ENCODE measurements around the gene DUSP10.

DUSP10 gene

GRCh38 chr1:221776495-221777301 is 34.8 kb upstream of the DUSP10 start:
- no peak for TF ChIP-seq CTCF (conservative IDR thresholded peaks at IDR 0.05; ENCODE audit: low read length)
- H3K4me3 ChIP-seq (ENCODE audit: low read length): no peak overlapping the region
- no peak for DNase-seq (ENCODE audit: low read depth)

DNA sequence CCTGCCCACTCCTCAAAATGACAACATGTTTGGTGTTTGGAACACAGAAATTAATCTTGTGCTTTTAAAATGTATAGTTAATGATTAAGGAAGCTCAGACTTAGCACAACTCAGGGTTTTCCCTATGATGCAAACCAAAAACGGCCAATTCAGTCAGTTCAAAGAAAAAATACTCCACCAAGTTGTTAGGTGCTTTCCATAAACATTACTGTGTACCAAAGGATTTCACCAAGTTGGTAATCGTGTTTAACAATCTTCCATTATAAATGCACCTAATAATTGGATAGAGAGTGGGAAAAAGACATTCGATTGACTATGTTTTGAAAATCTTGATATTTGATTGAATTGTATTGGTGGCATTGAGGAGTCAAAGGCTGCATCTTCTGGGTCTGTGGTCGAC is 33.3 kb upstream of the DUSP10 start:
- TF ChIP-seq CTCF (conservative IDR thresholded peaks at IDR 0.05; ENCODE audit: low read length): no peak
- H3K4me3 ChIP-seq (ENCODE audit: low read length): no peak overlapping the region
- no peak for DNase-seq (ENCODE audit: low read depth)

GRCh38 chr1:221774054-221774842 is 32.4 kb upstream of the DUSP10 start:
- TF ChIP-seq CTCF (conservative IDR thresholded peaks at IDR 0.05; ENCODE audit: low read length): no peak
- DNase-seq (ENCODE audit: low read depth): no peak

DNA sequence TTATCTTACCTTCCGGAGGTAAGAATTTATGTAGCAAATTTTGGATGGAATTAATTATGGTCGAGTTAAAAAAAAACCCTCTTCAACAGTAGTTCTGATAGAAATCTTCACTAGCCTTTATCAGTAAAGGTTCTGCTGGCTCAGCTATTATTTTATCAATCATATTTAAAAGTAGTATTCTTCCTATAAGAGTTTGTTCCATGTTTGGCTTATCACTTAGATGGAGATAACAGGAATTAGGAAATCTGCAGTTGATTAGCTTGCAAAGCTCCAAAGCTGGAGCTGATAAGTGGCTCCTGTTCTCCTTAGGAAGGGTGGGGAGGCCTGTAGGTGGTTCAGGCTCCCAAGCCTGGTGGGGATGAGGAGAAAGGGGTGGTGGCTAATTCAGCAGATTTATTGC is 31.5 kb upstream of the DUSP10 start:
- no peak for TF ChIP-seq CTCF (conservative IDR thresholded peaks at IDR 0.05; ENCODE audit: low read length)
- DNase-seq (ENCODE audit: low read depth): no peak

More at GRCh38 chr1:221774054-221774842, 32.4 kb upstream of the DUSP10 start:
- no peak overlapping the region for H3K4me3 ChIP-seq (ENCODE audit: low read length)

GRCh38 chr1:221772117-221772516 is 30.2 kb upstream of the DUSP10 start:
- DNase-seq (ENCODE audit: low read depth): no peak
- TF ChIP-seq CTCF (conservative IDR thresholded peaks at IDR 0.05; ENCODE audit: low read length): no peak
- H3K4me3 ChIP-seq (ENCODE audit: low read length): no peak overlapping the region

More for the DNA sequence above, 31.5 kb upstream of the DUSP10 start:
- no peak overlapping the region for H3K4me3 ChIP-seq (ENCODE audit: low read length)

DNA sequence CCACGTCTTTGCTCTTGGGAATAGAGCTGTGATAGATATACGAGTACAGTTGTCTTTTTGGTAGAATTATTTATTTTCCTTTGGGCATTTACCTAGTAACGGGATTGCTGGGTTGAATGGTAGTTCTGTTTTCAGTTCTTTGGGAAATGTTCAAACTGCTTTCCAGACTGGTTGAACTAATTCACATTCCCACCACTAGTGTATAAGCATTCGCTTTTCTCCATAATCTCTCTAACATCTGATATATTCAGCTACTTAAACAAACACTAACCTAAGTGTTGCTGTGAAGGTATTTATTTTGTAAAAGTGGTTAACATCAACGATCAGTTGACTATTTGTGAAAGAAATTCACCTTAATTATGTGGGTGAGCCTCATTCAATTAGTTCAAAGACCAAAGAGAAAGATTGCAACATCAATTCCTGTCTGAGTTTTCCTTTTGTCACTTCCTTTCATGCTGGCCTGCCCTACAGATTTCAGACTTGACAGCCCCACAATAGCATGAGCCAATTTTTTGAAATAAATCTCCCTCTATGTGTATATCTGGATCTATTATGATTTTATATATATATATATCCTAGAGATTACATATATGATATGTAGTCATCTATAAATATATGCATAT is 26.7 kb upstream of the DUSP10 start:
- TF ChIP-seq CTCF (conservative IDR thresholded peaks at IDR 0.05; ENCODE audit: low read length): no peak
- no peak overlapping the region for H3K4me3 ChIP-seq (ENCODE audit: low read length)
- DNase-seq (ENCODE audit: low read depth): no peak
